HCT116 (cell line): Measurements from ENCODE around the gene AKNAD1. TPM values are rescaled to one million over a fixed set of nuclear protein-coding genes. Genes with fewer than 3 reads are reported as not detected.

ENCODE experiments used
- ATAC-seq: fragments of 200-7000 bp; cut with Tn5 transposase; 2 replicates; pipeline ENCODE4 v1.9.1; 2020; ENCODE audit warnings: mild to moderate bottlenecking, moderate library complexity
- BruUV-seq: library from RNA; stranded (reverse); fragments of 400-500 nt; replicated peaks from 2 replicates; lab custom pipeline; 2021; lab: Mats Ljungman, UMichigan
- CTCF ChIA-PET: fragments of 300-600 bp; sonication (Branson Sonifier 250); formaldehyde crosslinking; loops from one replicate; lab custom pipeline; 2021; ENCODE audit warnings: antibody characterized with exemption; lab: Charles Lee
- POLR2A ChIA-PET: fragments of 300-600, 350-600 bp; sonication (Branson Sonifier 250); formaldehyde crosslinking; loops from one replicate; lab custom pipeline; 2021; ENCODE audit warnings: antibody characterized with exemption; lab: Charles Lee
- RAD21 ChIA-PET, 2 experiments: fragments of 300-600 bp; sonication (Branson Sonifier 250); formaldehyde crosslinking; loops; one replicate each; lab custom pipeline; 2023; ENCODE audit warnings: low total read pairs in 2 of 2; ENCODE audit not compliant: uncharacterized antibody in 2 of 2, unreplicated experiment in 2 of 2, low non-redundant PET in 1 of 2; lab: Charles Lee
- DNase-seq: peaks from one replicate; pipeline ENCODE4 v3.0.0-alpha.2; 2010; ENCODE audit warnings: low read depth, low spot score
- H2AFZ ChIP-seq: fragments of 200-600 bp; shearing (Covaris generic), sonication (generic); 2 replicates; pipeline ENCODE4 v1.6.1; 2017; ENCODE audit warnings: low read depth, mixed run types, mixed read lengths, antibody characterized with exemption, low read length; ENCODE audit not compliant: poor library complexity, severe bottlenecking
- H3K27ac ChIP-seq: 2 replicates; pipeline ENCODE4 v1.5.1; 2012; ENCODE audit warnings: low read depth, low read length
- H3K27me3 ChIP-seq: fragments of 200-600 bp; sonication (generic); 2 replicates; pipeline ENCODE4 v1.6.1; 2016; ENCODE audit warnings: mixed run types, low read length, mixed read lengths; ENCODE audit not compliant: insufficient read depth
- H3K36me3 ChIP-seq, 2 experiments: fragments of 200-500 bp in 1 of 2; fragments of 200-600 bp in 1 of 2; sonication (Bioruptor generic) in 1 of 2; sonication (generic) in 1 of 2; 2 replicates each; pipeline versions ENCODE4 v1.5.1 to v1.6.1; 2014 to 2016; ENCODE audit warnings: low read length in 2 of 2, inconsistent platforms in 1 of 2, mixed read lengths in 1 of 2, mixed run types in 1 of 2; ENCODE audit not compliant: insufficient read depth in 2 of 2, control insufficient read depth in 1 of 2
- H3K4me1 ChIP-seq, 2 experiments: fragments of 200-600 bp in 1 of 2; sonication (generic) in 1 of 2; 2 replicates each; pipeline versions ENCODE4 v1.5.1 to v1.6.1; 2012 to 2017; ENCODE audit warnings: low read length in 2 of 2, inconsistent platforms in 1 of 2, mild to moderate bottlenecking in 1 of 2, mixed read lengths in 1 of 2, mixed run types in 1 of 2, moderate library complexity in 1 of 2; ENCODE audit not compliant: insufficient read depth in 2 of 2, control insufficient read depth in 1 of 2
- H3K4me2 ChIP-seq: fragments of 200-600 bp; sonication (generic); 2 replicates; pipeline ENCODE4 v1.6.1; 2017; ENCODE audit warnings: mixed run types, low read length, mixed read lengths
- H3K4me3 ChIP-seq, 2 experiments: fragments of 200-600 bp in 1 of 2; sonication (generic) in 1 of 2; replicated peaks in 1 of 2; 2 replicates each; pipeline ENCODE4 v1.5.1; 2011 to 2016; ENCODE audit warnings: low read length in 2 of 2, control low read depth in 1 of 2, low read depth in 1 of 2, mild to moderate bottlenecking in 1 of 2, mixed read lengths in 1 of 2, mixed run types in 1 of 2
- H3K79me2 ChIP-seq: fragments of 200-600 bp; sonication (generic); 2 replicates; pipeline ENCODE4 v1.6.1; 2017; ENCODE audit warnings: mild to moderate bottlenecking, mixed run types, low read length, moderate library complexity, mixed read lengths; ENCODE audit not compliant: insufficient read depth
- H3K9ac ChIP-seq: fragments of 200-600 bp; sonication (generic); 2 replicates; pipeline ENCODE4 v1.6.1; 2016; ENCODE audit warnings: low read length, mixed read lengths
- H3K9me2 ChIP-seq: fragments of 200-600 bp; sonication (generic), shearing (Covaris generic); 2 replicates; pipeline ENCODE4 v1.6.1; 2017; ENCODE audit warnings: mixed run types, mild to moderate bottlenecking, moderate library complexity; ENCODE audit not compliant: insufficient read depth
- H3K9me3 ChIP-seq, 2 experiments: fragments of 200-500 bp in 1 of 2; fragments of 200-600 bp in 1 of 2; sonication (Bioruptor generic) in 1 of 2; sonication (generic) in 1 of 2; 2 replicates each; pipeline ENCODE4 v1.6.1; 2014 to 2017; ENCODE audit warnings: low read length in 2 of 2, mixed read lengths in 2 of 2, inconsistent platforms in 1 of 2, low read depth in 1 of 2, mild to moderate bottlenecking in 1 of 2, mixed run types in 1 of 2, moderate library complexity in 1 of 2; ENCODE audit not compliant: control insufficient read depth in 1 of 2, insufficient read depth in 1 of 2
- H4K20me1 ChIP-seq: fragments of 200-600 bp; sonication (generic), shearing (Covaris generic); 2 replicates; pipeline ENCODE4 v1.6.1; 2017; ENCODE audit warnings: mixed run types, mild to moderate bottlenecking, moderate library complexity; ENCODE audit not compliant: insufficient read depth
- CBX3 ChIP-seq: IDR thresholded peaks from 2 replicates; pipeline ENCODE4 v1.6.1; 2012; ENCODE audit warnings: low read depth
- EGR1 ChIP-seq: IDR thresholded peaks from 2 replicates; pipeline ENCODE4 v1.6.1; 2012; ENCODE audit warnings: low read depth
- ELF1 ChIP-seq: IDR thresholded peaks from 2 replicates; pipeline ENCODE4 v1.6.1; 2012; ENCODE audit warnings: low read depth, borderline replicate concordance
- EZH2 ChIP-seq: fragments of 200-600 bp; sonication (generic); IDR thresholded peaks from 2 replicates; pipeline ENCODE4 v1.6.1; 2017; ENCODE audit warnings: antibody characterized with exemption, mixed run types
- JUND ChIP-seq: IDR thresholded peaks from 2 replicates; pipeline ENCODE4 v1.6.1; 2012
- MAX ChIP-seq: IDR thresholded peaks from 2 replicates; pipeline ENCODE4 v1.6.1; 2012
- POLR2AphosphoS5 ChIP-seq: IDR thresholded peaks from 2 replicates; pipeline ENCODE4 v1.6.1; 2011; ENCODE audit warnings: mild to moderate bottlenecking, low read depth, low read length, moderate library complexity
- REST ChIP-seq: IDR thresholded peaks from 2 replicates; pipeline ENCODE4 v1.6.1; 2012; ENCODE audit warnings: low read depth
- SIN3A ChIP-seq: IDR thresholded peaks from 2 replicates; pipeline ENCODE4 v1.6.1; 2012; ENCODE audit warnings: low read depth
- SP1 ChIP-seq: IDR thresholded peaks from 2 replicates; pipeline ENCODE4 v1.6.1; 2012; ENCODE audit warnings: low read depth
- YY1 ChIP-seq: IDR thresholded peaks from 2 replicates; pipeline ENCODE4 v1.6.1; 2011; ENCODE audit warnings: low read length, low read depth, moderate library complexity, mild to moderate bottlenecking; ENCODE audit not compliant: insufficient replicate concordance; ENCODE audit errors: extremely low read depth
- ZBTB33 ChIP-seq: IDR thresholded peaks from 2 replicates; pipeline ENCODE4 v1.6.1; 2011; ENCODE audit warnings: mild to moderate bottlenecking, low read length, moderate library complexity; ENCODE audit not compliant: insufficient replicate concordance; ENCODE audit errors: extremely low read depth
- ZFX ChIP-seq: fragments of 450-650 bp; IDR thresholded peaks from 2 replicates; pipeline ENCODE4 v1.6.1; 2017
- intact Hi-C: fragments of 100-400 bp; cut with micrococcal nuclease; formaldehyde crosslinking; loops from 2 replicates; pipeline ENCODE4 v1.10.0; 2022
- total RNA-seq: library from RNA; stranded (reverse); gene quantifications from one replicate; pipeline ENCODE4 v1.2.1, GENCODE V29; 2021; ENCODE audit not compliant: unreplicated experiment
- TF ChIP-seq, protein P1 (sequence below): IDR thresholded peaks from 2 replicates; pipeline ENCODE4 v1.6.1; 2012

Gene AKNAD1
- total RNA-seq, 1 experiment from 2014 or later = 0.15 TPM

DNA sequence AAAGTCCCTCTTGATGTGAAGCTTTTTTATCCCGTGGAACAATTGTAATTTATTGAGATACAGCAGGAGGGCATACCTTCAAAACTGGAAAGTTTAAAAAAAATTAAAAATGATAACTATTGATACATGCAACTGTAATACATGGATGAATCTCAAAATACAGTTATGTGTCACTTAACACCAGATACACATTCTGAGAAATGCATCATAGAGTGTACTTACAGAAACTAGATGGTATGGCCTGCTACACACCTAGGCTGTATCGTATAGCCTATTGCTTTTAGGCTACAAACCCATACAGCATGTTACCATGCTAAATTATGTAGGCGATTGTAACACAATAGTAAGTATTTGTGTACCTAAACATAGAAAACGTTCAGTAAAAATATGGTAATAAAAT lies 7.1 kb upstream of the AKNAD1 start:
- no peaks in the 10 kb centered on the region for H3K36me3 ChIP-seq
- no peaks in the 10 kb centered on the region for H3K79me2 ChIP-seq
- no peaks in the 10 kb centered on the region for H3K27me3 ChIP-seq
- no peak overlapping the region for H3K4me2 ChIP-seq
- no peaks in the 10 kb centered on the region for H4K20me1 ChIP-seq
- ATAC-seq = no peak
- no peak for TF ChIP-seq ZBTB33
- TF ChIP-seq CBX3 = no peak
- TF ChIP-seq SIN3A = no peak
- no peak for TF ChIP-seq EZH2
- no peak for TF ChIP-seq MAX
- no peak for TF ChIP-seq POLR2AphosphoS5
- TF ChIP-seq YY1 = no peak
- no peak for TF ChIP-seq REST
- TF ChIP-seq ELF1 = no peak
- no peak for TF ChIP-seq SP1
- TF ChIP-seq EGR1 = no peak
- TF ChIP-seq, protein P1, sequence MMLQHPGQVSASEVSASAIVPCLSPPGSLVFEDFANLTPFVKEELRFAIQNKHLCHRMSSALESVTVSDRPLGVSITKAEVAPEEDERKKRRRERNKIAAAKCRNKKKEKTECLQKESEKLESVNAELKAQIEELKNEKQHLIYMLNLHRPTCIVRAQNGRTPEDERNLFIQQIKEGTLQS = no peak
- no peak for TF ChIP-seq JUND
- no peak for TF ChIP-seq ZFX
- ChIA-PET CTCF (no interaction called here), POLR2A (no interaction called here), RAD21 (no interaction called here)
- H3K9me2 ChIP-seq = no peaks in the 10 kb centered on the region
- no peak overlapping the region for H2AFZ ChIP-seq
- no peaks in the 10 kb centered on the region for H3K9me3 ChIP-seq
- DNase-seq = no peak
- H3K4me1 ChIP-seq = peaks cover 15 to 29% of the 10 kb centered on the region in 2 experiments
- no TSS peak for BruUV-seq
- H3K27ac ChIP-seq = no peak overlapping the region
- intact Hi-C loops = no loop called here
- no peak overlapping the region for H3K9ac ChIP-seq
- no peak overlapping the region for H3K4me3 ChIP-seq
